HS-27A (cell line): Measurements from ENCODE around the gene TRIO.

ENCODE experiments used
- DNase-seq: peaks from one replicate; pipeline ENCODE4 v3.0.0-alpha.2; 2012; ENCODE audit warnings: low read depth, missing footprints

Gene TRIO

GRCh38 chr5:14147210-14147609, 4.1 kb downstream of the TRIO start:
- DNase-seq: no peak

GRCh38 chr5:14148483-14148882, 5.3 kb downstream of the TRIO start:
- DNase-seq: no peak

- DNase-seq: no peak
These were observed 5.9 kb downstream of the TRIO start for GRCh38 chr5:14148890-14149671.

DNA sequence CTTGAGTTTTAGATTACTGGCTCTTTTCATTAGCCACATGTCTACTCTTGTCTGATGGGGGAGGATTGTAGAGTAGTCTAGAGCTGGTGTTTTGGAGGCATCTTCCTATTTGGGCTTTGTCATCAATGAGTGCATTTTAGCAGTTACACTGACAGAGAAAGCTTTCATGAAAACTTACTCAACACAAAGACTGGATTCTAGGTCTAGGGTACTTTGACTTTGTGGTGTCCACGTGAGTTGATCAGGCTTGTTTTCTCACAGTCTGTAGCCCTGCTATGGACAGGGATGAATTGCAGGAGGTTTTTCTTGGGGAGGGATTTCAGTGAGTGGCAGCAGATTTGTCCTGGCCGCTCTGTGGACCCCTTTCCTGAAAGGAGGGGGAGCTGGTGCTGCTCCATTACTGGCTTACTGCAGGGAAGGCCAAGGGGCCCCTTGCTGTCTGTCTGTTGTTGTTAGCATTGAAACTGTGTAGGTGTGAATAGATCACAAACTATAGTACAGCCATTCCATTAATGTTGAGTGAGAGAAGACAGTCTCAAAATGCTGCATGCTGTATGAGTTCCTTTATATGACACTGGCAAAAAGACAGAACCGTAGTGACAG, 6.6 kb downstream of the TRIO start:
- DNase-seq: no peak

DNA sequence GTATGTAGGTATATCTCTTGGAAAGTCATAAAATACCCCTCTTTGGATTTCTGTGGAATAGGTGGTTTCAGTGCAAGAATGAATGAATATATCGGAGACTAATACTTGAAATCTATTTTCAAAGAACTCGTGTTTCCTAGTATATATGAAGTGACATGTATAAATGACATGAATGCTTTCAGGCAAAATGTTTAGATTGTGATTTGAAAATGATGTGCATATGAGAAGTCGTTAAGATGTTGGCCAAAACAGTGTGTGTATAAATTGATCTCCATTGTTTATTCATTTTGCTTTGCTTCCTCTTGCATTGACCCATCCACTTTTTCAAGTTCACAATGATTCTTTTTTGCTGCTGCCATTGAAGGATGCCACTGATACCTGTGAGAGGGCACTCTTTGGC, 8.3 kb downstream of the TRIO start:
- no peak for DNase-seq

DNA sequence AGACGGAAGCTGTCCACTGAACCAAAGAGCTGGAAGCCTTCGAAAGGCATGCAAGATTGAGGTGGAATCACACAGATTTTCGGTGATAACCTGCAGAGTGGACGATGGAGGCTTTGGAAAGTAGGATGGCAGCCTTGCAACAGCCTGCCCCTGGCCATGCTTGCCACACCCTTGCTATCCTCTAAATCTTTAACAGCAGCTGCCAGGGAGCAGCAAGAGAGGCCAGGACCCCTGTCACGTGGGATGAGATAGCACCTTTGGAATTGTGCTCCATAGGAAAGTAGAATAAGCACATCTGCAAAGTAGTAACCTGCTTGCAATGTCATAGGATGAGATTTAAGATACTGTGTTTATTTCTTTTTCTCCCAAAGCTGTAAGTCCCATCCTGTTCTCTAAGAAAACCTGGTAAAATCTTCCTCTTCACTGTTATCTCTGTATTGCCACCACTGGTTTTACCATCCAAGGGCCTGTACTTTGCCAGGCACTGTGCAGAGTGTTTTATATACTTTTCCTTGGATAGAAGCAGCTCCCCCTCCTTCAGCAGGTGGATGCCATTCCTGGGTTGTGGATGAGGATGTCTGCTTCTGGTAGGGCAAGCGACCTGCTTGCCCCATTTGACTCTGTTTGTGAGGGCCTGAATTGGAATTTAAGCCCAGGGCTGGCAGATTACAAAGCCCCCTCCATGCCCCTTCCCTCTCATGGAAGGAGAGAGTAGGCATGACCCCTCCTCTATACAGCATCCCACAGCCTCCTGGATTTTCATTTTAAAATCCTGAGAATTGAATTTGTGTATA, 10.1 kb downstream of the TRIO start:
- no peak for DNase-seq

- no peak for DNase-seq
These were observed 11.0 kb downstream of the TRIO start for GRCh38 chr5:14153932-14154731.

DNA sequence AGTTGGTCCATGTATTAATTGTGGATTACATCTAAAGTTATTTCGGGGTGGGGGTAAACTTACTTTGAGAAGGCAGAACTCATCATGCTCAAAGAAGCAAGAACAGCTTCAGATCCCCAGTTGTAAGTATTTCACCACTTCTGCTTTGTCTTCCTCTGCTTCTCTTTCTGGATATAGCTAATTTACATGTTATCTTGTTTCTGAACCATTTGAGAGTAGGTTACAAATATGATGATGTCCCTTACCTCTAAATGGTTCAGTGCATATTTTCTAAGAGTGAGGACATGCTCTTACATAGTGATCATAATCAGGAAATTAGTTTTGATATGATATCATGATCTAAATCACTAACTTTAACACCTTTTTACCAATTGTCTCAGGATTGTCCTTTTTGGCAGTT, 11.9 kb downstream of the TRIO start:
- no peak for DNase-seq

- no peak for DNase-seq
These were observed 12.6 kb downstream of the TRIO start for GRCh38 chr5:14155739-14156138.

- DNase-seq: no peak
These were observed 13.1 kb downstream of the TRIO start for GRCh38 chr5:14156290-14156649.

- DNase-seq: peak; percentile 96
These were observed 13.7 kb downstream of the TRIO start for GRCh38 chr5:14156650-14157492.

DNA sequence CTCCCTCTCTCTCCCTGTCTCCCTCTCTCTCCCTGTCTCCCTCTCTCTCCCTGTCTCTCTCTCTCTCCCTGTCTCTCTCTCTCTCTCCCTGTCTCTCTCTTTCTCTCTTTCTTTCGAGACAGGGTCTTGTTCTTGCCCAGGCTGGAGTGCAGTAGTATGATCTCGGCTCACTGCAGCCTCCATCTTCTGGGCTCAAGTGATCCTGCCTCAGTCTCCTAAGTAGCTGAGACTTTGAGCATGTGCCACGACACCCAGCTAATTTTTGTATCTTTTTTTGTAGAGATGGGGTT, 14.3 kb downstream of the TRIO start:
- DNase-seq: no peak

DNA sequence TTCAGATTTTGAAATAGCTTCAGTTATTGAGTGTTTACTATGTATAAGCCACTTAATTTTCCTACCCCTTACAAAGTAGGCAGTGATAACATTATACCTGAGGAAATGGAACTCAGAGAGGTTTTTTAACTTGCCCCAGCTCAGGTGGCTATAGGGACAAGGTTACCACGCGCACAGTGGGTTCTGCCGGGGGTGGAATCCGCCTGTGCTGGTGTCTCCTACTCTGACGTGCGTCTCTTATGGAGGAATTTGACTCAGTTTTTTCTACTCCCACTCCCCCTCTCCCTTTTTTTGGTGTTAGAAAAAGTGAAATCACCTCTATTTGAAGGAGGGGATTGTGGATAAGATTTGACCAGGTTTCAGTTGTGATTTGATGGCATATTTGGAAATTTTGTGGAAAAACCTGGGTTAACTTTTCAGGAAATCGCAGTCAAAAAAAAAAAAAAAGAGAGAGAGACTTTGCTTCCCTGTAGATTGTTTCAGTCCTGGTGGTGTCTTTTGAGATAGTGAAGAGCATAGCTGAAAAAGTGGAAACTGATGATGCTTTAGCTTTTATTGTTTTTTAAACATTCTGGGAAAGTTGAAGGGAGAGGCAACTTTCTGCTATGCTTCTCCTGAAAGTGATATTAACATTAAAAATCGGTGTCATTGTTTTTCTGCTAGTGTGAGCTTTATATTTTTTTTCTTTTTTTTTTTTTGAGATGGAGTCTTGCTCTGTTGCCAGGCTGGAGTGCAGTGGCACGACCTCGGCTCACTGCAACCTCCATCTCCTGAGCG, 15.9 kb downstream of the TRIO start:
- no peak for DNase-seq

- no peak for DNase-seq
These were observed 18.8 kb downstream of the TRIO start for GRCh38 chr5:14161825-14162556.

- no peak for DNase-seq
These were observed 21.3 kb downstream of the TRIO start for GRCh38 chr5:14164164-14165163.

DNA sequence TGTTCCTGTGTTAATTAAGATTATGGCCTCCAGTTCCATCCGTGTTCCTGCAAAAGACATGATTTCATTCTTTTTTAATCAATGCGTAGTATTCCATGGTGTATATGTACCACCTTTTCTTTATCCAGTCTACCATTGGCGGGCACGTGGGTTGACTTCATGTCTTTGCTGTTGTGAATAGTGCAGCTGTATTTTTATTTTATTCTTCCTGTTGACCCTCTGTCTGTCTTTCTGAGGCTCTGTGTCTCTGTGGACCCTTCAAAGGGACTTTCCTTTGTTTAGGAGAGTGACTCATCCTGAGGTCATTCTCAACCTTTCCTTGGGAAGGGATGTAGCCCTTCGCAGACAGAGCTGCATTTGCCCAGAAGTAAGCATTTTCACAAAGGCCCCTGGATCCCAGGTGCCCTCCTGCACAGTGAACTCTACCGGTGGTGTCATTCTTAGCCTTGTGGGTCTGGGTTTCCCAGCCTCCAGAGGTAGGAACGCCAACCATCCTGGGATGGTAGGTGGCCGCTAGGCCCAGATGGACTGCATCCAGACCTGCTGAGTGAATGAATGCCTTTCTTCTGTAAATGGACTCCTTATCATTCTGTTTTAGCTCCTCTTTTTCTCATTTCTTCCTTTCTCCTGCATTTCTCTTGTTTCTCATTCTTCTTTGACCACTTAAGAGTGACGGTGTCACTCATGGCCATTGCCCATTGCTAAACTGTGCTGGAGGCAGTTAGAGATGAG, 22.4 kb downstream of the TRIO start:
- DNase-seq: no peak

GRCh38 chr5:14166437-14166836, 23.3 kb downstream of the TRIO start:
- no peak for DNase-seq

- DNase-seq: no peak
These were observed 24.2 kb downstream of the TRIO start for GRCh38 chr5:14167211-14167845.
